Embryonic facial prominence (tissue), 1 donor: ENCODE results near the gene CEBPE.
A peak's percentile ranks its signal among the peaks of the same experiment; 100 is the strongest.

Experiments
- DNase-seq: peaks from one replicate; pipeline ENCODE4 v3.0.0-alpha.2; 2016; ENCODE audit errors: extremely low spot score

CEBPE gene

GRCh38 chr14:23103581-23103980 is 15.5 kb downstream of the CEBPE start:
- DNase-seq = no peak

DNA sequence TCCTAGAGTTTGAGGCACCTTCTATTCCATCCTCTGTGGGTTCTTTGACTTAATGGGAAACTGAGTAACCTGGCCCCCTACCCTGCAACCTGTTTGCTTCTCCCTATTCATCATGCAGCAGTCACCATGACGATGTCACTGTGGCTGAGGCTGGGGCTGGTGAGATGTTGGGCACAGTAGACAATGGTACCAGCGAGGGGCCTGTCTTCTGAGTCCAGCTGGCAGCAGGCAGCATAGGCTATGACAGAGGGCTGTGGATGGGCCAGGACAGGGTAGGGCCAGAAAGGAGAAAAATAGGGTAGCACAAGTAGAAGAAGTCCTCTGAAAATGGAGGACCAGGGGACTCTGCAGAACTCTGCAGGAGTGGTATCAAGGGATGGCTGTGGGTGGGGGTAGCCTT is 16.3 kb downstream of the CEBPE start:
- no peak for DNase-seq

DNA sequence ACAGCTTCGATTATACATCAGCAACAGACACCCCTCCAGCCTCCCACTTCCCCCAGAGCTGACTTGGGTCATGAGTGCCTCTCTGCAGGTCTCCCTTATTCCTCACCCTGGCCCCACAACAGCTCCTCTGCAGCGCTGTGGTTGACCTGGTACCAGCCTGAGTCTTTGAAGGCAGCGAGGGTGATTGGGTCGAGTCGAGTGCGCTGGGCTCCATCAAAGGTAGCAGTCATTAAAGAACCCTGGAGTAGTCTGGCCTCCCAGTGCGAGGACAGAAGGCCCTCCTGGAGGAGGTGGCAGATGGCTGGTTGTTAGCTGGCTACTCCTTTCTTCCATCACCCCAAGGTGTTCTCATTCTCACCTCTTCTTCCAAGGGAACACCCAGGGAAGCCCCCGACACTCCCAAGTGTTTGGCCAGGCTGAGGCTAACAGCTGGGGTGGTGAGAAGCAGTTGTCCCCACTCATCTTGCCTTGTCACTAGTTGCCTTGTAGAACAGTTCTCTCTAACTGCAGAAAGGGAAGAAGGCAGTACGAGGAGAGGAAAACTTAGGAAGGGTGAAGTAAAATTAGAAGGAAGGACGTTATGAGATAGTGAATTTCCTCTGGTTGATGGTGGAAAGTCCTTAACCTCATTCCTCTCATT is 16.9 kb downstream of the CEBPE start:
- no peak for DNase-seq

DNA sequence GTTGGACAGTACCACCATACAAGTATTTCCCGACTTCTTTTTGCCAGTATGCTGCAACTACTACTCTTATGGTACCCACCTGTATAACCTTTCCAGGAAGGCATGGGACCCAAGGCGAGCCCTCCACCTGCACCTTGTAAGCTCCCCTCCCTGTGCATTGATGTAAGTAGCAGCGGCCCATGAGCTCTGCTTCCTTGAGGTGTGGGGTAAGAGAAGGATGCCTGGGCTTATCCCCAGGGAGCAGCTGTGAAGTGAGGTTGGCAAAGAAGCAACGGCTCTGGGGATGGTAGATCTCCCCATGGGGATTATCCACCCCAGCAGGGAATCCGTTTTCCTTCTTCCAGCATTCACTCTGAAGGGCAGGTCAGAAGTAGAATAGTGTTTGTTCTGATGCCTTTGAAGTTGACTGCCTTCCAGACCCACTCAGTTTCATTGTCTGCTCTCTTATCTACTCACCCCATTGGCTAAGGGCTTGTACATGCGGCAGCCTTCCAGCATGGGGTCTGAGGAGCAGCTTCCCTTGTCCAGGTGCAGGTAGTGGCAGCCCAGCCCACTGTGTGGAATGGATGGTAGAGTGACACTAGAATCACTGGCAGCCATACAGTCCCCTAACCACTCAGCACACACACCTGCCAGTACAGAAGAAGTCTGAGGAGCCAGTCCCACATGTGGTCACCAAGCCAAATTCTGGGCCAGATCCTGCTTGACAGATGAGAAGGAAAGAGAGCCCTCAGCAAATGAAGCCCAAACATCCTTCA is 17.7 kb downstream of the CEBPE start:
- DNase-seq = no peak

DNA sequence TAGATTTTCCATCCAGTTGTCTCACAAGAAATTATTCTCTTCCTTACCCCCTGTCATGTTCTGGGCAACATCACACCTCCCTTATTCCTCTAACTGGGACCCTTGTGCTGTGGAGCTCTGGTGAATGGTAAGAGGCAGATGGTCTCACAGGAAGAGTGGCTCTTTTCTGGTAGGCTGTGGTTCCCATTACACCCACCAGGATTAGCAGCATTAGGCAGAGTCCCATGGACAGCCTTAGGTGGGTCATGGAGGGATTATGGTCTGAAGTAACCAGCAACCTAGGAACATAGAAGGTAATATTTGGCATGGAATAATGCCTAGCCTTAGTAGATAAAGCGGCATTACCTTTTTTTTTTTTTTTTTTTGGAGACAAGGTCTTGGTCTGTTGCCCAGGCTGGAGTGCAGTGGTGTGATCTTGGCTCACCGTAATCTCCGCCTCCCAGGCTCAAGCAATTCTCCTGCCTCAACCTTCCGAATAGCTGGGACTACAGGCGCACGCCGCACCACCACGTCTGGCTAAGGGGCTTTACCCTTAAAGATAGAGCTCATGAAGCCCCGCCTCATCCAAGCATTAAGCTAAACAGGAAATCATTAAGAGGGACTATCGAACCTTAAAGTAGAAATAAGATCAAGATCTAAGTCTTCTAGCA is 19.7 kb downstream of the CEBPE start:
- no peak for DNase-seq

DNA sequence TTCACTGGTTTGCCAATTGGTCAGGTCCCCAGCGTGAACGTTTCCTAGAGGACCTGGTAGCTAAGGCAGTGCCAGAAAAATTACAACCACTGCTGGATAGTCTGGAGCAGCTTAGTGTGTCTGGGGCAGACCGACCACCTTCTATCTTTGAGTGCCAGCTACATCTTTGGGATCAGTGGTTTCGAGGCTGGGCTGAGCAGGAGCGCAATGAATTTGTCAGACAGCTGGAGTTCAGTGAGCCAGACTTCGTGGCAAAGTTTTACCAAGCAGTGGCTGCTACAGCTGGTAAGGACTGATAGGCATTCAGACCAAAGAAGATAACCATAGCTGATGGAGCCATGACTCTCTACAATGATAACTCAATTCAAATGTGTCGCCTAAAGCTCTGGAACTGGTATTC is 21.3 kb downstream of the CEBPE start:
- no peak for DNase-seq

DNA sequence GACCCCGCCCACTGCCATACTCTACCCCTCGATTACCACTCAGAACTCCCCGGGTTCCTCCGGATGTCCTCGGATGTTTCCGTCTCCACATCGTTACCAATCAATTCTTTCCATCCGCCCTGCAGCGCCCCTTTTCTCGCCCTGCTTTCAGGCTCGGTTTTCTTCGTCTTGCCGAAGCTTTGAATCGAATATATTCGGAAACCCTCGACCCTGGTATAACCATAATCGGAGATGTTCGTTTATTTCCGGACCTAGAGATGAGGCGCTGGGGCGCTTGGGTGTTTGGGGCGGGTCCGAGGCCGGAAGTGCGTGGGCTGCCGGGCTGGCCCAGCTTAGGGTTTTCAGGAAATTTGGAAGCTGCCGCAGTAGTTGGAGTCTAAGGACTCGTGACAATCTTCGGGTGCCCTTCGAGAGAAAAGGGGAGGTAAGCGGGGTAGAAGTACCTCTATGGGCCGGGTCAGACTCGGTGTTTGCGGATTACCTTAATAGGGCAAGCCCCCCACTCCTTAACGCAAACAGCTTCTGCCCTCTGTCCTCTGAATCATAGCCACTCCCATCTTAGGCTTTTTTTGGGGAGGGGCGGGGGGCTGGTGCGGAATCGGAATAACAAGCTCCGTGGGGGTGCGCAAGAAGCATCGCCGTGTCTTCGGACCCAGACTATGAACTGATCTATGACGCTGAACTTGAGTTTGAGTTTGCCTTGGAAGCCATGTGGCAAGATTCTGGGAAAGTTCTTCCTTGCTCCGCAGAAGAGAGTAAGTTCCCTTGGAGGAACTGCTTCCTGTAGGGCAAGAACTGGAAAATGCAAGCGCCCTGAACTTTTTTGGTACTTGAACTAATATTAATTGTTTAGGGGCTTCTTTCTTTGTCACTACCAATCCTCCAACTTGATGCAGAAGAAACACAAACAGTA is 23.6 kb downstream of the CEBPE start, which contains the start of gene C14orf119:
Gene C14orf119 (plus strand): TSS at position 310 of the 913 bp plus-strand sequence. CDS start 2,154 bp downstream, outside the sequence.
- peak; percentile 99 for DNase-seq

- DNase-seq = peak; percentile 70
These were observed 24.3 kb downstream of the CEBPE start, which contains the start of gene ACIN1 for GRCh38 chr14:23094666-23095195. Gene ACIN1, minus strand, starts transcription at chr14:23095136. Its CDS starts 24 bp downstream, at chr14:23095112.

DNA sequence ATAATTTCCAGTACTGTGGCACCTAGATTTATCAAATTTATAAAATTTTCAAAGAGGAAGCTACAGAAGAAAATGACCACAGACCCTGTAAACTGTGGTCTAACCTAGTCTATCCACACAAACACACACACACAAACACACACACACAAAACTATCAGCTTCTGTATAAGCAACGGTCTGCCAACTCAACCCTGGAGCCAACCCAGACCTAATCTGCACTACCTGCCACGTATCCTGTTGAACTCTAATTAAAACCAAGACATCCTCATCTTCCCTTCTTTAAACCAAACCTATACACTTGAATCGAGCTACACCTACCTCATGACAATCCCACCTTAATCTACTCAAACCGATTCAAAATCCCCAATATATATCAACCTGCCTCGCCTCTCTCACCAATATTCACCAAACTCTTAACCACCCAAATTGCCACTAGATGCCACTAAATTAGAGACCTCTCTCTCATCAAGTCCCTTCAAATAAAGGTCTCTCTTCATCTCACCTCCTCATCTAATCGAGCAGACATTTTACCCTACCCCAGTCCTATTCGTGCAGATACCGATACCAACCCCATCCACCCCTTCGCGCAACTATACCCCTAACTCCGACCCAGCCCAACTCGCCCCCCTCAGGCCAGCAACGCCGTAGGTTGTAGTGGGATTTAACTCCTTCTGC is 24.9 kb downstream of the CEBPE start:
- no peak for DNase-seq

- no peak for DNase-seq
These were observed 25.5 kb downstream of the CEBPE start for GRCh38 chr14:23093526-23093925.

GRCh38 chr14:23093104-23093503 is 26.0 kb downstream of the CEBPE start:
- no peak for DNase-seq

GRCh38 chr14:23091294-23092225 is 27.5 kb downstream of the CEBPE start:
- no peak for DNase-seq

GRCh38 chr14:23090254-23090636 is 28.8 kb downstream of the CEBPE start:
- no peak for DNase-seq

DNA sequence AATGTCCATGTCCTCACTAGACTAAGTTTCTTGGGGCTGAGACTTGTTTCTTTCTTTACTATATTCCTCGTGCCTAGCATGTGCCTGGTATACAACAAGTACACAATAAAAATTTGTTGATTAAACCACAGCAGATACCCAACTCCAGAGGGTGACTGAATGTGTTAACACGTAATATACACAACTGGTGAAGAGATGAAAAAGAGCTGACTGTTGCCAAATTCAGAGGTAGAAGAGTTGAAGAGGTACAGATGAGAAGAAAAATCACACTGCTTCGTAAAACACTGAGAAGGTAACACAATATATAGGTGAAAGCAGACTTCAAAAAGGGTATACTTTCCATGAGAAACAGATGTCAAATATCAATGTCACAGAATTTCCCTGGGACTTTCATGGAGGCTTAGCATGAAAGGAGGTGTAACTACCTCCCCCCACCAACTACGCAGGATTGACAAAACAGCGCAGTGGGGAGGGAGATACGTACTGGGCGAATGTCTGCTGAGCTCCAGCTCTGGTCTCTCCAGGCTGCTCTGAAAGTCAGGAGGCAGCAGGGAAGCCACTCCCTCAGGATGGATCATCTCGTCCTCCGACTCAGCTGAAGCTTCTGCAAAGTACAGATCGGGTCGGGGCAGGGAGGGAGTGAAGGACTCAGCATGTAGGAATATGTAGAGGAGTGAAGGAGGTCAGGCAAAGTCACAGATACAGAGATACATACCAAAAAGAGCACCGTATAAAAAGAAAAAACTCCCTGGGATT is 29.4 kb downstream of the CEBPE start:
- DNase-seq = no peak

DNA sequence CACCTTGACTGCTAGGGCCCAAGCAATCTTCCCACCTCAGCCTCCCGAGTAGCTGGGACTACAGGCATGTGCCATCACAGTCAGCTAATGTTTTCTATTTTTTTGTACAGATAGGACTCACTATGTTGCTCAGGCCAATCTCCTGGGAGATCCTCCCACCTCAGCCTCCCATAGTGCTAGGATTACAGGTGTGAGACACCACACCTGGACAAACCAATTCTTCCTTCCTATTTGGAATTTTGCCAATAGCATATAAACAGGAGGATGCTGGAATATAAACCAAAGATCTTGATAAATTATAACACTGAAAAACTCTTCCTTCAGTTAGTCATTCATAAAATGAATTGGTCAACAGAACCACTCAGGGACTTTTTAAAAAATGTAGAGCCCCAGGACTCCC is 32.5 kb downstream of the CEBPE start:
- DNase-seq = no peak

DNA sequence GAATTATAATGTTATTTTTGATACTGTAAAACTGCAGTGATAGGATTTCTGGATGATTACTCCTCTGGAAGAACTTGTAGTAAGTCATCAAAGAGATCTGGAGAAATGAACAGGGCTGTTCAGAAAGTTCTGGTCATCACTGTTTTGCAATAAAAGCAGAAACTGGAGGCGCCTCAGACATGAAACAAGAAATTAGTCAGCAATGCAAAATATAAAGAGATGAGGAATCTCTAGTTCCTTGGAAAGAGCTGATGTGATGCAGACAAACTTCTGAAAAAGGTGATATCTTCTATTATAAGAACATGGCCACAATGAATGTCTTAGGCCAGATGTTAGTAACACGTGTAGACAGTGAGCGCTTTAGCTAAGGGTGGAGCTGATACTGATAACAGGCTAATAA is 33.6 kb downstream of the CEBPE start:
- no peak for DNase-seq

GRCh38 chr14:23080474-23080873 is 38.6 kb downstream of the CEBPE start:
- no peak for DNase-seq

DNA sequence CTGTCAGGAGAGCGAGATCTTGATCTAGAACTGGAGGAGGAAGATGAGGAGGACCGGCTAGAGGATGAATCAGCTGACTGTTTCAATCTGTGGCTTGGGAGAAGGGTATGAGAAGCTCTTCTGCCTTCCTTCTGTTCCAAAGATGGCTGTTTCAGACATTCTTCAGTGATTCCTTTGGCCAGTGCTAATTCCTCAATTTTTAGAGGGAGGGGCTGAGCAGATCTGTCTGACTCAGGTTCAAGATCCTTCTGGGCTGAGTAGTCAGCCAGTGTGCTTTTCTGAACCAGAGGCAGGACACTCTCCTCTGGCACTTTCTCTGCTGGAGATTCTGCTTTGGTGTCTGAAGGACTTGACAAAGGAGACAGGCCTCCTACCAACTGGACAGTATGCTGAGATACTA is 39.3 kb downstream of the CEBPE start:
- no peak for DNase-seq

DNA sequence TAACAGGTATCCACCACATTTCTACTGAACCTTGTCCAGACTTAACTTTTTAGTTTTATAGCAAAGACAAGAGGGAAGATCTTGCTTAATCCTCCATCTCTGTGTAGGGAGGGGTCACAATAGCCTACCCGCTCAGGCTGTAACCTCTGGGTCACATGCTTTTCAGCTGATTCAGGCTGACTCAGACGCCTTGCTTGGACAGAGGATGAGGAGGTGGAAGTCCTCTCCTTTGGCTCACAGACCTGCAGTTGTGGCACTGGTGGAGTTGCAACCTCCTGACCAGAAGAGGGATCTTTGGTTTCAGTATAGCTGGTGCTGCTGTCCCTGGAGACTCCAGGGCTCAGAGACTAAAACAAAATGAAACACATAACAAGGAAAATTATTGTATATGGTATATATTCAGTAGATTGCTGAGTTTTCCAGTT is 40.4 kb downstream of the CEBPE start:
- no peak for DNase-seq
